Ascending aorta (tissue), 2 donors: ENCODE measurements around the gene ITPKC. TPM values are rescaled to one million over a fixed set of nuclear protein-coding genes. Genes with fewer than 3 reads are reported as not detected.
"Not testable (repeated sequence)": the region's sequence is repeated elsewhere in the genome, so short reads cannot be mapped to it uniquely, and the experiment has no call there.

ENCODE experiments used
- DNase-seq, 2 donors: peaks; one replicate each; pipeline ENCODE4 v3.0.0-alpha.2; 2019; ENCODE audit warnings: low spot score in 2 of 2
- H3K27ac ChIP-seq, 2 donors: fragments of 200-600 bp; sonication (generic); one replicate each; pipeline ENCODE4 v1.5.1; 2016 to 2017; ENCODE audit warnings: mild to moderate bottlenecking in 1 of 2
- H3K27me3 ChIP-seq: fragments of 200-600 bp; sonication (generic); one replicate; pipeline ENCODE4 v1.5.1; 2017
- H3K36me3 ChIP-seq, 2 donors: fragments of 200-600 bp; sonication (generic); one replicate each; pipeline ENCODE4 v1.5.1; 2016
- H3K4me1 ChIP-seq, 2 donors: fragments of 200-600 bp; sonication (generic); one replicate each; pipeline ENCODE4 v1.5.1; 2016 to 2017; ENCODE audit warnings: mild to moderate bottlenecking in 1 of 2
- H3K4me3 ChIP-seq, 2 donors: fragments of 200-600 bp; sonication (generic); one replicate each; pipeline ENCODE4 v1.5.1; 2016 to 2017; ENCODE audit warnings: mild to moderate bottlenecking in 1 of 2
- H3K9me3 ChIP-seq, 2 donors: fragments of 200-600 bp; sonication (generic); one replicate each; pipeline ENCODE4 v1.5.1; 2016
- intact Hi-C: fragments of 100-400 bp; cut with DNase I; formaldehyde crosslinking; loops from one replicate; pipeline ENCODE4 v1.15.1; 2023
- total RNA-seq: library from RNA; depleted of rRNA; stranded (reverse); fragments of >200 nt; gene quantifications from one replicate; pipeline ENCODE4 v1.1.0, GENCODE V29; 2016
- TF ChIP-seq, protein P1 (sequence below), 3 experiments: fragments of 200-600 bp in 2 of 3; fragments of 450-650 bp in 1 of 3; sonication (generic) in 2 of 3; IDR thresholded peaks; one replicate each; pipeline ENCODE4 v1.5.1; 2016 to 2019; ENCODE audit warnings: antibody characterized with exemption in 3 of 3, mild to moderate bottlenecking in 1 of 3, moderate library complexity in 1 of 3

Gene ITPKC
- total RNA-seq, 1 donor from 2014 or later, result 60.7 TPM

DNA sequence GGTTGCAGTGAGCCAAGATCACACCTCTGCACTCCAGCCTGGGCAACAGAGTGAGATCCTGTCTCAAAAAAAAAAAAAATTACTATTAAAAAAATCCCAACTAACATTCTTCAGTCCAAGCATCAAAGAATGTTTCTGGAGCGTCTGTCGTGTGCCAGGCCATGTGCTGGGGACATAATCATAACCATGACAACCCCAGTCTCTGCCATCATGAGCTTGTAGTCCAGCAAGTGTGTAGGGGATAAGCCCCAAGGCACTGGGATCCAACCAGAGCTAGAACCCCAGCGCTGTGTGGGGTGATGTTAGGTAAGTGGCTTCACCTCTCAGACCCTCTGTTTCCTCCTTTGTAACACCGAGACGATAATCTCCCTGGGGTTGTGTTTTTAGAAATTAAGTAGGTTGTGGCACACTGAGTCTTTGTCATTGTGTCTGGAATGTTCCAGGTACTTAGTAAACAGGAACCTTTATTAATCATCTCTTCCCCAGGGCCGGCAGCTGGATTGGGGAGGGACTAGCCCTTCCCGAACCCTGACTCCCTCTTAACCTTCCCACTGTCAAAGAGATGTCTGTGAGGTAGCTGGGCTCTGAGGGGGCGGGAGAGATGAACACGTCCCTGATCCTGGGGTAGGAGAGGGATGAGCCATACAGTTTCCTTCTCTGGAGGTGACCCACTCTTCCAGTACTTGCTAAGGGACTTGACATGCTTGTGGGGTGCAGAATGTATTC lies 5.2 kb downstream of the ITPKC start:
- Histone ChIP-seq H3K36me3 (peaks cover 28 to 38% of the 10 kb centered on the region in 2 donors), H3K9me3 (no peaks in the 10 kb centered on the region), H3K4me3 (peak overlapping the region; percentile 43 to 72), H3K4me1 (peaks cover 7 to 41% of the 10 kb centered on the region in 2 donors), H3K27me3 (no peaks in the 10 kb centered on the region), H3K27ac (peak overlapping the region; percentile 97 to 99)
- TF ChIP-seq, protein P1, sequence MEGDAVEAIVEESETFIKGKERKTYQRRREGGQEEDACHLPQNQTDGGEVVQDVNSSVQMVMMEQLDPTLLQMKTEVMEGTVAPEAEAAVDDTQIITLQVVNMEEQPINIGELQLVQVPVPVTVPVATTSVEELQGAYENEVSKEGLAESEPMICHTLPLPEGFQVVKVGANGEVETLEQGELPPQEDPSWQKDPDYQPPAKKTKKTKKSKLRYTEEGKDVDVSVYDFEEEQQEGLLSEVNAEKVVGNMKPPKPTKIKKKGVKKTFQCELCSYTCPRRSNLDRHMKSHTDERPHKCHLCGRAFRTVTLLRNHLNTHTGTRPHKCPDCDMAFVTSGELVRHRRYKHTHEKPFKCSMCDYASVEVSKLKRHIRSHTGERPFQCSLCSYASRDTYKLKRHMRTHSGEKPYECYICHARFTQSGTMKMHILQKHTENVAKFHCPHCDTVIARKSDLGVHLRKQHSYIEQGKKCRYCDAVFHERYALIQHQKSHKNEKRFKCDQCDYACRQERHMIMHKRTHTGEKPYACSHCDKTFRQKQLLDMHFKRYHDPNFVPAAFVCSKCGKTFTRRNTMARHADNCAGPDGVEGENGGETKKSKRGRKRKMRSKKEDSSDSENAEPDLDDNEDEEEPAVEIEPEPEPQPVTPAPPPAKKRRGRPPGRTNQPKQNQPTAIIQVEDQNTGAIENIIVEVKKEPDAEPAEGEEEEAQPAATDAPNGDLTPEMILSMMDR (IDR thresholded peaks at IDR 0.05), result no peak
- DNase-seq, result no peak
- intact Hi-C loops, result no loop called here

DNA sequence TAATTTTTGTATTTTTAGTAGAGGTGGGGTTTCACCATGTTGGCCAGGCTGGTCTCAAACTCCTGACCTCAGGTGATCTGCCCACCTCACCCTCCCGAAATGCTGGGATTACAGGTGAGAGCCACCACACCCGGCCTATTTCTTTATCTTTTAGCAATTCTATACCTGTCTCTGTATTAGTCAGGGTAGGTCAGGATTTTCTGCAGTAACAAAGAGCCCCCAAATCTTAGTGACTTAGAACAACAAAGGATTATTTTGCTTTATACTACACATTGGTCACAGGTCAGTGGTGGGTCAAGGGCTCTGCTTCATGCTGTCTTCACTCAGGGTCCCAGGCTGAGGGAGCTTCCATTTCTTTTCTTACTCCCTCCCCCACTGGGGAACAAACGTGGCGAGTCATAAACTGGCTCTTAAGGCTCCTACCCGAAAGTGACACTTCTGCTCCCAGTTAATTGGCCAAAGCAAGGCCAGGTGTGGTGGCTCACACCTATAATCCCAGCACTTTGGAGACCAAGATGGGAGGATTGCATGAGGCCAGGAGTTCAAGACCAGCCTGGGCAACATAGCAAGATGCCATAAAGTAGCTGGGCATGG lies 6.8 kb downstream of the ITPKC start:
- no peak overlapping the region for H3K4me3 ChIP-seq
- TF ChIP-seq, protein P1 (IDR thresholded peaks at IDR 0.05), result no peak
- H3K4me1 ChIP-seq, result peaks cover 7 to 41% of the 10 kb centered on the region in 2 donors
- H3K9me3 ChIP-seq, result no peaks in the 10 kb centered on the region
- H3K27ac ChIP-seq, result peak overlapping the region in 1 of 2 donors; percentile 27
- no peaks in the 10 kb centered on the region for H3K27me3 ChIP-seq
- intact Hi-C loops, result no loop called here
- no peak for DNase-seq
- H3K36me3 ChIP-seq, result peaks cover 43 to 54% of the 10 kb centered on the region in 2 donors

DNA sequence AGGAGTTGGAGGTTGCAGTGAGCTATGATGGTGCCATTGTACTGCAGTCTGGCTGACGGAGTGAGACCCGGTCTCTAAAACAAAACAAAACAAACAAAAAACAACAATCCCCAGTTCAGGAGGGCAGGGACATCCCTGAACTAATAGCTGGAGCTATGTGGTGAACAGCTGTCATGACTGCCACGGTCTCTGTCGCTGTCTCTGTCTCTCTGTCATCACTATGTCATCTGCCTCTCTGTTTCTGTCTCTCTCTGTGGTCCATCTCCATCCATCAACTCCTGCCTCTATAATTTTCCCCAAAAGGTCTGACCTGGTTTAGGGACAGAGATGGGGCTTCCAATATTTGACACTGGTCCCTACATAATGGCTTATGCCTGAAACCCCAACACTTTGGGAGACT lies 7.4 kb downstream of the ITPKC start:
- Histone ChIP-seq H3K4me1 (peaks cover 7 to 40% of the 10 kb centered on the region in 2 donors), H3K9me3 (no peaks in the 10 kb centered on the region), H3K36me3 (peaks cover 48 to 60% of the 10 kb centered on the region in 2 donors), H3K4me3 (no peak overlapping the region), H3K27me3 (no peaks in the 10 kb centered on the region), H3K27ac (no peak overlapping the region)
- TF ChIP-seq, protein P1 (IDR thresholded peaks at IDR 0.05), result no peak
- intact Hi-C loops, result no loop called here
- DNase-seq, result no peak

DNA sequence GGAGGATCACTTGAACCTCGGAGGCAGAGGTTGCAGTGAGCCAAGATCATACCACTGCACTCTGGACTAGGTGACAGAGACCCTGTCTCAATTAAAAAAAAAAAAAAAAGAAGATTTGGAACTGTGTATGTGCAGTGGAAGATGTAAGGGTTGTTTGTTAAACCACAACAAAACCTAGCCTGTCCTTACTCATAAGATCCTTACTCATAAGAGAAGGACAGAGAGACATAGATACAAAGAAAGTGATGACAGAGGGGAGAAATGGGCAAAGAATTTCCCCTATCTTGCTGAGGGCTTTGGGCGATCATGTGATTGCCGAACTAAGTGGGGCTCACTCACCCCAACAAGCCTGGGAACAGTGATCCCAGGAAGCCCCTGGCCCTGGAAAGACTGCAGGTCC lies 7.9 kb downstream of the ITPKC start:
- peaks cover 53 to 65% of the 10 kb centered on the region in 2 donors for H3K36me3 ChIP-seq
- peaks cover 4 to 35% of the 10 kb centered on the region in 2 donors for H3K4me1 ChIP-seq
- no peaks in the 10 kb centered on the region for H3K9me3 ChIP-seq
- DNase-seq, result no peak
- H3K4me3 ChIP-seq, result no peak overlapping the region
- TF ChIP-seq, protein P1 (IDR thresholded peaks at IDR 0.05), result no peak
- H3K27me3 ChIP-seq, result no peaks in the 10 kb centered on the region
- no peak overlapping the region for H3K27ac ChIP-seq
- intact Hi-C loops, result no loop called here

DNA sequence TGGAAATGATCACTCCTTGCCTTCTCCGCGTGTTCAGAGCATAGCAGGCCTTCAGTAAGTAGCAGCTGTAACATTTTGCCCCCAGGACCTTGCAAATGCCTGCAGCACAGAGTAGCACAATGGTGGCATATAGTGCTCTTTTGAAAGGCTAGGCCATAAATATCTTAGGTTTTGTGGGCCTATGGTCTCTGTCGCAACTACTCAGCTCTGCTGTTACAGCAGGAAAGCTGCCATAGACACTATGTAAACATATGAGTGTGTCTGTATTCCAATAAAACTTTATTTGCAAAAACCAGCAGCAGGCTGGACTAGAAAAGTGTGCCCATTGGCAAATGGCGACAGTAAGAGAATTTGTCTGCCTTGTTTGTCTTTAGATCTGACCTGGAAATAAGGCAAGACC lies 9.4 kb downstream of the ITPKC start:
- TF ChIP-seq, protein P1 (IDR thresholded peaks at IDR 0.05), result no peak
- Histone ChIP-seq H3K9me3 (no peaks in the 10 kb centered on the region), H3K27me3 (no peaks in the 10 kb centered on the region), H3K4me1 (peaks cover 0 to 25% of the 10 kb centered on the region in 2 donors), H3K4me3 (no peak overlapping the region), H3K27ac (no peak overlapping the region), H3K36me3 (peaks cover 67 to 80% of the 10 kb centered on the region in 2 donors)
- no peak for DNase-seq
- intact Hi-C loops, result no loop called here

DNA sequence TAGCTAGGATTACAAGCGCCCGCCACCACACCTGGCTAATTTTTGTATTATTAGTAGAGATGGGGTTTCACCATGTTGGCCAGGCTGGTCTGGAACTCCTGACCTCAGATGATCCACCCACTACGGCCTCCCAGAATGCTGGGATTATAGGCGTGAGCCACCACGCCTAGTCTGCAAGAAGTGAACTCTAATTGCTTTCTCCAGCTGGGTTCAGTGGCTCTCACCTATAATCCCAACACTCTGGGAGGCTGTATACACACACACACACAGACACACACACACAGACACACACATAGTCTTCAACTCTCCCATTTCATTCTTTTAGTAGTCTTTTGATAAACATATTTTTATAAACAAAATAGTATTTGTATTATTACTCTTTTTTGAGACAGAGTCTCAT lies 13.2 kb downstream of the ITPKC start:
- intact Hi-C loops, H3K27ac ChIP-seq, DNase-seq, H3K4me1 ChIP-seq, H3K9me3 ChIP-seq, H3K27me3 ChIP-seq, H3K4me3 ChIP-seq: not testable (repeated sequence)
- H3K36me3 ChIP-seq, result peaks cover 88 to 99% of the 10 kb centered on the region in 2 donors

DNA sequence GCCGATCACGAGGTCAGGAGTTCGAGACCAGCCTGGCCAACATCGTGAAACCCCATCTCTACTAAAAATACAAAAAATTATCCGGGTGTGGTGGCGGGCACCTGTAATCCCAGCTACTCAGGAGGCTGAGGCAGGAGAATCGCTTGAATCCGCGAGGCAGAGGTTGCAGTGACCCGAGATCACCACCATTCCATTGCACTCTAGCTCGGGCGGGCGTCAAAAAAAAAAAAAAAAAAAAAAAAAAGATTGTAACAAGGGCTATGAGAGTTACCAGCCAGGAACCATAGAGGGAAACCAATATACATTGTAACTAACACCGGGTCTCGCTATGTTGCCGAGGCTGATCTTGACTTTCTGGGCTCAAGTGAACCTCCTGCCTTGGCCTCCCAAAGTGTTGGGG lies 15.4 kb downstream of the ITPKC start:
- H3K27ac ChIP-seq, H3K9me3 ChIP-seq, DNase-seq, H3K4me1 ChIP-seq, H3K4me3 ChIP-seq, intact Hi-C loops, H3K27me3 ChIP-seq: not testable (repeated sequence)
- H3K36me3 ChIP-seq, result peaks cover 91 to 99% of the 10 kb centered on the region in 2 donors
